HG02938 (cell line): Measurements from ENCODE around the gene BBC3.
"Not testable (repeated sequence)": the region's sequence is repeated elsewhere in the genome, so short reads cannot be mapped to it uniquely, and the experiment has no call there.

Source experiments
- ATAC-seq: cut with Tn5 transposase; IDR thresholded peaks from one replicate; pipeline ENCODE4 v1.9.1; 2021; ENCODE audit warnings: mild to moderate bottlenecking, moderate library complexity; ENCODE audit not compliant: unreplicated experiment

The BBC3 gene, protein sequence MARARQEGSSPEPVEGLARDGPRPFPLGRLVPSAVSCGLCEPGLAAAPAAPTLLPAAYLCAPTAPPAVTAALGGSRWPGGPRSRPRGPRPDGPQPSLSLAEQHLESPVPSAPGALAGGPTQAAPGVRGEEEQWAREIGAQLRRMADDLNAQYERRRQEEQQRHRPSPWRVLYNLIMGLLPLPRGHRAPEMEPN

DNA sequence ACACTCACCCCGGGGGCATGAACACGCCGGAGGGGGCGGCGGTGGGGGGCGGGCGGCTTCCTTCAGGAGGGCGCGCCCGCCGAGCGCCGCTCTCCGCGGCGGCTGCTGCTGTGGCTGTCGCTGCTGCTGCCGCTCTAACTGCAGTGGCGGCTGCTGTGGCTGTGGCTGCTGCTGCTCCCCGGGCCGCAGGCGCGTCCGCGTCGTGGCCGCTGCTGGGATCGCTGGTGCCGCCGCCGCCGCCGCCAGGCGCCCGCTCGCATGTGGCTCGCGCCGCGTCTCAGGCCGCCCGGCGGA lies at the start of gene BBC3:
Gene BBC3 (minus strand): TSS at position 279 of the 294 bp plus-strand sequence. CDS start 2,768 bp downstream, outside the sequence.
- no peak for ATAC-seq

DNA sequence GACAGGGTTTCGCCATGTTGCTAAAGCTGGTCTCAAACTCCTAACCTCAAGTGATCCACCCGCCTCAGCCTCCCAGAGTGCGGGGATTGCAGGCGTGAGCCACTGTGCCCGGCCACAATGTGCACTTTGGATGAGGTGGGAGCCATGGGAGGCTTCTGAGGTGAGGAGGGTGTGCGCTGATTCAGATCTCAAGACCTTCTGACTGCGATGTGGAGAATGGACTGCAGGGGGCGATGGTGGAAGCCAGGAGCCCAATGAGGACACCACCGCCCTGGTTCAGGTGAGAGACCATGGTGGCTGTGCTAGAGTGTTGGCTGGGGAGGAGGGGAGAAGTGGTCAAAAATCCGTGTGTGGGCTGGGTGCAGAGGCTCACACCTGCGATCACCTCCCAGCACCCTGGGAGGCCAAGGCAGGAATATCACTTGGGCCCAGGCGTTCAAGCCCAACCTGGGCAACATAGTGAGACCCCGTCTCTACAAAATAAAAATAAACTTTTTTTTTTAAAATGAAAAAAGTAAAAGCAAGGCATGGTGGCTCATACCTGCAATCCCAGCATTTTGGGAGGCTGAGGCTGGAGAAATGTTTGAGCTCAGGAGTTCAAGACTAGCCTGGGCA lies 49.3 kb upstream of the BBC3 start:
- no peak for ATAC-seq

DNA sequence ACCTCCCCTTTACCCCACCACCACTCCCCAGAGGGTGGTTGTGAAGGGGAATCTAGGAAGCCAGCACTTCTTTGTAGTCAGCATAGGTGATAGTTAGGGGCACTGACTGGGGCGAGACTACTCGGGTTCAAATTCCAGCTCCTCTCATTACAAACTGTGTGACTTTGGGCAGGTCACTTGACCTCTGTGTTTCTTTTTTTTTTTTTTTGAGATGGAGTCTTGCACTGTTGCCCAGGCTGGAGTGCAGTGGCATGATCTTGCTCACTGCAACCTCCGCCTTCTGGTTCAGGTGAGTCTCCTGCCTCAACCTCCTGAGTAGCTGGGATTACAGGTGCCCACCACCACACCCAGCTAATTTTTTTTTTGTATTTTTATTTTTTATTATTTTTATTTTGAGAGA lies 45.5 kb upstream of the BBC3 start:
- not testable (repeated sequence) for ATAC-seq

DNA sequence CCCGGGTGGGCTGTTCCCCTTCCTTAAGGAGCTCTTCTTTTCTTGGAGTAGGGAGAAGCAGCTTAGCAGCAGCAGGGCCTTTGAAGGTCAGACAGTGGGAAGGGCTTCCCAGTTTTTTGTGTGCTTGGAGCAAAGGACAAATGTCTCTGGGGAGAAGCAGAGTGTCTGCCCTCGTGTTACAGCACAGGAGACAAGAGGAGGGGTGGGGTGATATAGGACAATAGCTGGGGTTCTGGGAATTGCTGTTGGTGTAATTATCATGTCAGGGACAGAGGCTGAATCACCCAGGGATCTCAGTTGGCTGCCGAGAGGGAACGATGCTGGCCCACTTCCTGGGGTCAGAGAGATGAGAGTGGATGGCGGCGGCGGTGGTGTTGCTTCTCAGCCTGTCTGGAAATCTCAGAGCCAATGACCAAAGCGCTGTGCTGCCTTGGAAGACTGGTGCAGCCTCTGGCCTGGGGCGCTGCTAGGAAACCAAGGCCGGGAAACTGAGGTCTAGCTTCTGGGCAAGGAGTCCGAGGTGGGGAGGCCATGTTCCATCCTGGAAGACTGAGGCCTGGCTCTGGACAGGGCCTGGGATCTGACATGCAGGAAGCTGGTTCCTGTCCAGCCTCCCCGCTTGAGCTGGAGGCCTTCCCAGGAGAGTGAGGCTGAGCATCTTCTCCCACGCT lies 44.9 kb upstream of the BBC3 start:
- no peak for ATAC-seq

DNA sequence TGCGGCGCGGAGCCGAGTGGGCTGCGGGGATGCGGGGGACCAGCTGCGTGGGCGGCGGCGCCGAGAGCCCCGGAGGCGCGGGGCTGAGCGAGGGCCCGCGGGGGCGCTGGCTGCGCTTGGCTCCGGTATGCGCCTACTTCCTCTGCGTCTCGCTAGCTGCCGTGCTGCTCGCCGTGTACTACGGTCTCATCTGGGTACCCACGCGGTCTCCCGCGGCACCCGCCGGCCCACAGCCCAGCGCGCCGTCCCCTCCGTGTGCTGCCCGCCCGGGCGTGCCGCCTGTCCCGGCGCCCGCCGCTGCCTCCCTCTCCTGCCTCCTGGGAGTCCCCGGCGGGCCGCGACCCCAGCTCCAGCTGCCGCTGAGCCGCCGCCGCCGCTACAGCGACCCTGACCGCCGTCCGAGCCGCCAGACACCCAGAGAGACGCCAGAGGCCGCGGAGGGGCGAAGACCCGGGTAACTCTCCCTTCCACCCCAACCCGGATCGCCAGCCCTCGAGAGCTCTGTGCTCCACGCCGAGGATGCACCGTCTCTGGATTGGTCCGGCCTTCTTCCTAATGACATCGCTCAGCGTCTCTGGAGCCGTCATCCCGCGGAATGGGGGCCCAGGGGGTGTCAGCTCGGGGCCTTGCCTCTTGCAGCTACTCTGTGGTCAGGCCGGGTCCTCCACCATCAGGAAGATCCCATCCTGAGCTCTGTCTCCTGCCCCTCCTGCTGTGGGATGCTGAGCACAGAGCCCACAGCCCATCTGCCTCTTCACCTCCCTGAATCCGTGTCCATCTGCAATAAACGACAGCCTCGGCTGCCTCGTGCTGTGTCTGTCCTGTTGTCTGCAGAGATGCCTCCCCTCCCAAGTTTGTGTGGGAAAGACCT lies 44.1 kb upstream of the BBC3 start:
- peak; percentile 23 for ATAC-seq

DNA sequence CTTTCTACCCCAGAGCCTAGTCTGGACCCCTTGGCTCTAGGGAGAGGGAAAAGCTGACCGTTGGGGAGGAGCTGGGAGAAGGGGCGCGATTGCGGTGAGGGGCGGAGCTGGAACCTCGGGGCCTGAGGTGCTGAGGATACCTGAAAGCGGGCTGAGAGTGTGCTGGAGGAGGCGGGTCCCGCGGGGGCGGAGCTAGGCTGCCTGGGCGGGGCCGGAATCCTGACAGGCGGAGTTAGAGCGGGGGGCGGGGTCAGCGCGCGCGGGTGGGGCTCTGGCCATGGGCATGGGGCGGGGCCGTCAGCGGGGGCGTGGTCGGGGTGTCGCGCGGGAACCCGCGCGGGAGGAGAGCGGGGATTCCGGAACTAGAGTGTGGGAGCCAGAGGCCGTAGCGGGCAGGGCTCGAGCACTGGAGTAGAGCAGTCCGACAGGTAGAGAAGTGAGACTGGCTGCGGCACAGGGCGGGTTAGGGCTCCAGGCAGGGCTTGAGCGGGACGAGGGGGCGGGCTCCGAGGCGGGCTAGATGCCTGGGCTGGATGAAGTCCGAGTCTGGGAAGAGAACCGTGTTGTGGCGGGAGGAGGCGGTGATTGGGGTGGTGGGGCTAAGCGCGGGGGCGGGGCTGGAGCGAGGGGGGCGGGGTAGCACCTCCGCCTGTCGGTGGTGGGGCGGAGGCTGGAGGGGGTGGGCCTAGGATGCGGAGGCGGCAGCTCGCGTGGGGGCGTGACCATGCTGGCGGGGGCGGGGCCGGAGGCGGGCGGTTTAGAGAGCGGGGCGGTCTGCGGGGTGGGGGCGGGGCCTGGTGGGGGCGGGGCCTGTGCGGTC lies 43.3 kb upstream of the BBC3 start, which contains the start of gene INAFM1:
Gene INAFM1 (plus strand): TSS at position 815 of the 820 bp plus-strand sequence. CDS start 35 bp downstream, outside the sequence.
- ATAC-seq, result peak; percentile 44

DNA sequence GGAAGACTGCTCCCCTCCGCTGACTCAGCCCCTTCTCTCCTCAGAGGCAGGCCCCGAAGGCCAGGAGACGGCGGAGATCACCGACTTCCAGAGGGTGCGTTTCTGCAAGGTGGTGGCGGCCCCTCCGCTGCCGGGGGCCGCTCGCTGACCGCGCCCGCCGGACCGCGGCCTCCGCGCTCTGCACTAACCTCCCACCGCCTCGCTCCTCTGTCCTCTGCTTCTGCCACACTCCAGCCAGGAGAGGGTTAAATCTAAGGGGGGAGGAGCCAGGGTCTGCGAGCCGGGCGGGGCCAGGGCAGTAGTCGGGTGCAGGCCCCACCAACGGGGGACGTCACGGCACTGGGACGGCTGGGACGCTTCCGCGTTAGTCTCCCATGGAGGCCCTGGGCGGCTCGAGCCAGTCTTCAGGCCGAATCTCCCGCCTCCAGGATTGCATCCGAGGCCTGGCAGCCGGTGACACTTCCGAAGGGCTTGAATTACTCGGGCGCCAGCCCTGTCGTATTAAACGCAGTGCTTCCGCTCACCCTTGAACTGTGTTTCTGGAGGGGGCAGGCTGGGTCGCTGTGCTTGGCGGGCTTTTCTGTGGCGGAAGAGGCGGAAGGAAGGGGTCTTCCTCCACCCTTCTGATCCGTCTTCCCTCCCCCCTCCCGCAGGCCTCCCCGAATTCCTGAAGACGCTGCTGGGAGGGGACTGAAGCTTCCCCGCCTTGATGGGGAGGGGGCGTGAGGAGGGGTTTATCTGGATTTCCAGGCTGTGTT lies 42.5 kb upstream of the BBC3 start:
- peak; percentile 51 for ATAC-seq

DNA sequence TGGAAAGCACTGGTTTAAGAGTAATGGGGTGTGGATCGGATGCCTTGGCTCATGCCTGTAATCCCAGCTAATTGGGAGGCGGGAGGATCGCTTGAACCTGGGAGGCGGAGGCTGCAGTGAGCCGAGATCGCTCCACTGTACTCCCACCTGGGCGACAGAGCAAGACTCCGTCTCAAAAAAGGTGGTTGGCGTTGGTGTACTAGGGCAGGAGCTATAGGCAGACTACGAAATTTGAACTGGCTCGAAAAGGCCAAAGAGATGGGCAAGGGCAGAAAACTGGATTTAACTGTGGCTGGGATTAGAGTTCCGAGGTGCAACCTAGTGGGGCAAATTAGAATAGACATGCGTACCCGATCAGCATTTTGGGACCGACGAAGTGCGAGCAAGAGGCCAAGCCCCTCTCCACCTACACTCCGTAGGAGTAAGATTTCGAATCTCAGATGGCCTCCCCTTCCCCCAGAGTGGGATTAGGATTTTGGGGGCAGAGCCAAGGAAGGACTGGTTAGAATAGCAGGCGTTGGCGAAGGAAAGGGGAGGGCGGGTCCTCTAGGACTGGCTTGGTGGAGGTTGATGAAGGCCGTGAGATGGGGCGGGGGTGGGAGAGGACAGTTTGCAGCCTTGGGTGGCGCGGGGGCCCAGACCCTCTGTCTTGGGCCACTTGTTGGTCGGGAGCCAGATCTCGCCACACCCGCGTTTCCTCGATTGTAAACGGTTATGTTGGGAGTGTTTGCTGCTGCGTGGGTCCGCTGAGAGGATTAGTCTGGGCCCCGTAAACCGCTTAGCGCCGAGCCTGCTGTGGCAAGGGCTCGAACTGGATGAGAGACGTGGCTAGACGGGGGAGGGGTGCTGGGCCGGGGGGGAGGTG lies 41.7 kb upstream of the BBC3 start:
- ATAC-seq, result no peak

DNA sequence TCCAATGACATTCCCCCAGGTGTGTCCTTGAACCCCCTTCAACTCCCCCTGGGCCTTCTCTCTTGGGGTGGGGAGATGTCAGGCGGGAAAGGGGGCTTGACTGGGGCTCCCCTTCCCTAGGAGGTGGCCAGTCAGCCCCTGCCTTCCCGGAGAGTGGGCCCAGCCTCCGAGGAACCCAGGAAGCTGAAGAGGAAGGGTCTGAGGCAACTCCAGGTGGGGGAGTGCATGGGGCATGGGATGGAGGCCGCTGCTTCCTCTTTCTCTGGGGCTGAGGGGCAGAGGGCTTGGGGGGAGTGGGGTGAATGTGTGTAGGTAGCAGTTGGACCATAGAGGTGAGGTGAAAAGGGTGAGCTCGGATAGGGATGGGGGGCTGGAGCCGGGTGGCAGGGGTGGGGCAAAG lies 41.0 kb upstream of the BBC3 start:
- no peak for ATAC-seq

DNA sequence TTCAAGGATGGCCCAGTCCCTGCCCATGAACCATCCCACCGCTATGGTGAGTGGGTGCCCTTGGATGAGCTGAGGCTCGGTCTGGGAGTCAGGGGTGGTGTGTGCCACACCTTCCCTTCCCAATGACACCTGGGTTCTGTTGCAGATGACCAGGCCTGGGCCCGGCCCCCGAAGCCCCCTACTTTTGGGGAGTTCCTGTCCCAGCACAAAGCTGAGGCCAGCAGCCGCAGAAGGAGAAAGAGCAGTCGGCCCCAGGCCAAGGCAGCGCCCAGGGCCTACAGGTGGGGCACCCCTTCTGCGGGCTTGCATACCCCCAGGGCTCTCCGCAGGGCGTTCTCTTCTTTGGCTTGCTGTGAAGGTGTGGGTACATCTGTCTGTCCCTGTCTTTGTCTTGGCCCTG lies 39.4 kb upstream of the BBC3 start:
- ATAC-seq, result no peak

DNA sequence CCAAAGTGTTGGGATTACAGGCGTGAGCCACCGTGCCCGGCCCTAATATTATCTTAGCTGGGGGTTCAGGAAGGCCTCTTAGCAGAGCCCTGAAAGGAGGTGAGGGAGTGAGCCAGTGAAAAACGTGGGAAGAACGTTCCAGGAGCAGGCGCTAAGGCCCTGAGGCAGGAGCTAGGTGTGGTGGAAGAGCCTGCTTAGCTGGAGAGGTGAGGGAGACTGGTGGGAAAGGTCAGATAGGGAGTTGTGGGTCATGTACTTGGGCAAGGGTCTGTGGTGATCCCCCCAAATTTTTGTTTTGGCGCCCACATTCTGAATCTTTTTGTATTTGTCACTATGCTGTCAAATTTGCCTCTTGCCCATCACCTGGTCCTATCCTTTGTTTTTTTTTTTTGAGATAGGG lies 38.6 kb upstream of the BBC3 start:
- ATAC-seq, result no peak

DNA sequence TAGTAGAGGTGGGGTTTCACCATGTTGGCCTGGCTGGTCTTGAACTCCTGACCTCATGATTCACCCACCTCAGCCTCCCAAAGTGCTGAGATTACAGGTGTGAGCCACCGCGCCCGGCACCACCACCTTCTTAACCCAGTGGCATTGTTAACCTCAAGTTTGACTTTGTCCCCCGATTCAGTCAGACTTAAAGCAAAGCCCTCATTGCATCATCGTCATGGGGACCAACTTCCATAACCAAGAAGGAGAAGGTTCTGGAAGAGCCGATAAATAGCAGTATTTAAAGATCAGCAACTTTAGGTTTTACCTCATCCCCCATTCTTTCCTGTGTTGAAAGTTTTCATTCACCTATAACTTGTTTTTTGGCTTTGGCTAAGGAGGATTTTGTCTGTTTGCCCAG lies 37.0 kb upstream of the BBC3 start:
- no peak for ATAC-seq

DNA sequence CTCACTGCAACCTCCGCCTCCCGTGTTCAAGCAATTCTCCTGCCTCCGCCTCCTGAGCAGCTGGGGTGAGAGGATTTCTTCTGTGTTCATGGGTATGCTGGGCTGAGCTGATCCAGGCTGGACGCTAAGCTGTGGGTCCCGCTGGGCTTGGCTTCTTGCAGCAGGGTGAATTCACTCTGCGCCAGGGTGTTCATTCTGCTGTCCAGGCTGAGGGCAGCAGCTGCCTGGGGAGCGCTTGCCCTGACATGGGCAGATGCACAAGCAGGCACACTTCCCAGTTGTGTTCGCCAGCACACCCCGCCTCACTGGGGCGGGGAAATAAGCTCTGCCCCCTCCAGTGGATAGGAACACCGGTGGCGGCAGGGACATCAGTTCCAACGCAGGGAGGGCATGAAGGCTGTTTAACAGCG lies 36.4 kb upstream of the BBC3 start:
- no peak for ATAC-seq

DNA sequence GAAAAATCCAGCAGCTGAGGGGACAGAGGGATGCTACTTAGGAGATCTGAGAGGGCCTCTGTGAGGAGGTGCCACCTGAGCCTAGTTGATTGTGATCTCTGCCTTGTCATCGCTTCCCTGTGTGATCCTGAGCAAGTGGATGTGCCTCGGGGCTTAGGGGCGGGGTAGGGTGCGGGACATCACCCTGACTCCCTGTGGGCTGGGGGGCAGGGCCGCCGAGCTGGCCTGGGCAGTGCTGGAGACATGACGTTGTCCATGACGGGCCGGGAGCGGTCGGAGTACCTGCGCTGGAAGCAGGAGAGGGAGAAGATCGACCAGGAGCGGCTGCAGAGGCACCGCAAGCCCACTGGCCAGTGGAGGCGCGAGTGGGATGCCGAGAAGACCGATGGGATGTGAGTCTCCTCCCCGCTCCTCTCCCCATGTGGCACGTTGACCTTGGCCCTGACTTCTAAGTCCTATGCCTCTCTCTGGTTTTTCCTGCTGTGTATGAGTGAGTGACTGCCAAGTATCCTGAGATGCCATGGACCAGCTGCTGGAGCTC lies 35.5 kb upstream of the BBC3 start:
- no peak for ATAC-seq

DNA sequence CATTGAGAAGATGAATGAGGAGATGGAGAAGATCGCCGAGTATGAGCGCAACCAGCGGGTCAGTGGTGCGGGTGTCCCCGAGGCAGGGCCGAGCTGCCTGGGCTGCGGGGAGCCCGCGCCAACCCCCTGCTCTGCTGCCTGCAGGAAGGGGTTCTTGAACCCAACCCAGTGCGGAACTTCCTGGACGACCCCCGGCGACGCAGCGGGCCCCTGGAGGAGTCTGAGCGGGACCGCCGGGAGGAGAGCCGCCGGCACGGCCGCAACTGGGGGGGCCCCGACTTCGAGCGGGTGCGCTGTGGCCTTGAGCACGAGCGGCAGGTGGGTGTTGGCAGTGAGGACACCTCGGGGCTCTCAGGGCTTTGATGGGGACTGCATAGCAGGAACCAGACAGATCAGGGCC lies 33.6 kb upstream of the BBC3 start:
- ATAC-seq, result no peak

DNA sequence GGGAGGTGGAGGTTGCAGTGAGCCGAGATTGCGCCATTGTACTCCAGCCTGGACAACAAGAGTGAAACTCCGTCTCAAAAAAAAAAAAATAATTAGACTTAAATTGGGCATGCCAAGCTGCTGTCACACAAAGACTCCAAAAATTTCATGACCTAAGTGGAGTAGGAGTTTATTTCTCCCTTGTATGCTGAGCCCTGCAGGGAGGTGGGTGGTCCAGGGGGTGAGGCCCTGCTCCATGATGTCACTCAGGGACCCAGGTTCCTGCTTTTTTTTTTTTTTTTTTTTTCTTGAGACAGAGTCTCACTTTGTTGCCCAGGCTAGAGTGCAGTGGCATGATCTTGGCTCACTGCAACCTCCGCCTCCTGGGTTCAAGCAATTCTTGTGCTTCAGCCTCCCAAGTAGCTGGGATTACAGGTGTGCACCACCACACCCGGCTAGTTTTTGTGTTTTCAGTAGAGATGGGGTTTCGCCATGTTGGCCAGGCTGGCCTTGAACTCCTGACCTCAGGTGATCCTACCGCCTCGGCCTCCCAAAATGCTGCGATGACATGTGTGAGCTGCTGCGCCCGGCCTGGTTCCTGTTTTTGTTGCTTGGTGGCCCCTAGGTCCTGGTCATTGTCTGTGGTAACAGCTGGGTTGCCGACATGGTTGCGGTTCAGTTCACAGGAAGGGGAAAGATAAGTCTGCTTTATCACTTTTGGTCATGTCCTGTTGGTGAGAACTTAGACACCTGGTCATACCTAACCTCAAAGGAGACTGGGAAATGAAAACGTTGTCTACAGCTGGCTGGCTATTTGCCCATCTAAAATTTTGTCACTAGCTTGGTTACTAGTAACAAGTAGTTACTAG lies 31.2 kb upstream of the BBC3 start:
- peak; percentile 74 for ATAC-seq

DNA sequence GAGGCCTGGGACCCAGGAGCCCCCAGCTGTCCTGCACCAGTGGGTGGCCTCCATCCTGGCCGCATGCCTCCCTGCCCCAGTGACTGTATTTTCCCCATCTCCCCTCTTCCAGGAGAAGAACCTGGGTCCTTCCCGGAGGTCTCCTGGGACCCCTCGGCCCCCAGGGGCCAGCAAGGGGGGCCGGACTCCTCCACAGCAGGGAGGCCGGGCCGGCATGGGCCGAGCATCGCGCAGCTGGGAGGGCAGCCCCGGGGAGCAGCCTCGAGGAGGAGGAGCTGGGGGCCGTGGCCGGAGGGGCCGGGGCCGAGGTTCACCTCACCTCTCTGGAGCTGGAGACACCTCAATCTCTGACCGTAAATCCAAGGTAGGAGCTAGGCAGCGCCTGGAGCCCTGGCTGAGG lies 29.5 kb upstream of the BBC3 start:
- no peak for ATAC-seq
